Cerebellar nuclear complex (tissue), 1 donor: Measurements from ENCODE around the gene ZNF224.
"Not testable (repeated sequence)": the region's sequence is repeated elsewhere in the genome, so short reads cannot be mapped to it uniquely, and the experiment has no call there.

Source experiments
- DNase-seq, 2 experiments: peaks; one replicate each; lab custom pipeline; 2025; lab: John Stamatoyannopoulos, UW

ZNF224 gene

GRCh38 chr19:44093931-44094765, at the start of gene ZNF224:
Gene ZNF224, plus strand, starts transcription at chr19:44094361. Its CDS starts 3,513 bp downstream, at chr19:44097874.
- peak; percentile 51 to 86 for DNase-seq

GRCh38 chr19:44050740-44051649, 43.2 kb upstream of the ZNF224 start:
- no peak for DNase-seq

- peak; percentile 88 to 98 for DNase-seq
Measured at GRCh38 chr19:44051650-44052402, 42.3 kb upstream of the ZNF224 start, which contains the start of gene ZNF223. Gene ZNF223, plus strand, starts transcription at chr19:44052036. Its CDS starts 3,141 bp downstream, at chr19:44055177.

DNA sequence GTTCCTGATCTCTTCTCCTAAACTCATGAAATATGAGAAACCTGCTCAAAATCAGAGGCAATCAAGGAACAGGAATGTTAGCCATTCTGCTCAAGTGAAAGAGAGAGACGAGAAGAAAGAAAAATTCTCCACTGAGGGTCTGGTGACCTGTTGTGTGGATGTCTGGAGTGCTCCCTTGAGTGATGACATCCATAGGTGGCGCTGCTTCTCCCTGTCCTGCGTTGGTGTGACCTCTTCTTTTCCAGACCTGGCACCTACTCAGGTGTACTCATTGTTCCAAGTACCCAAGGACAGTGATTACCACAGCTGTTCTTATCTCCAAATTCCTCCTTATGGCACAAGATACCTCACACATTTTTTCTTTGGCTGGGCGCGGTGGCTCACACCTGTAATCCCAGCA, 38.3 kb upstream of the ZNF224 start:
- DNase-seq, result no peak

DNA sequence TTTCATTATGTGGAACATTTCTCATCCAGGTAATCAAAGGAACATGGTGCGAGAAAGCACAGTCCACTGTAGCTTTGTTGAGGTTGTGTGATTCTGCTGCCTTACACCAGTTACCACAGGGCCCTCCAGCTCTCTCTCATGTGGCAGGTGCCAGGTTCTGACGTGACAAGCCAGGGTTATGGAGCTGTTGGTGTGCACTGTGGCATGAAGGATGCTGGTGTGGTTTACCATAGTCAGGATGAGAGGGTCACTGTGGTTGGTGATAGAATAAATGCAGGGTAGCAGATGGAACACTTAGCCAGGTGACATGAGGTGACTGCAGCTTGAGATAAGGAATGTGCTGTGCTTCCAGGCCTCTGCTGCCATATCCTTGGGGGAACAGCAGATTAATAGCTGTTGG, 34.9 kb upstream of the ZNF224 start:
- DNase-seq, result no peak

- DNase-seq, result no peak
Measured at GRCh38 chr19:44061038-44061437, 33.1 kb upstream of the ZNF224 start.

- no peak for DNase-seq
Measured at GRCh38 chr19:44066305-44066704, 27.9 kb upstream of the ZNF224 start.

DNA sequence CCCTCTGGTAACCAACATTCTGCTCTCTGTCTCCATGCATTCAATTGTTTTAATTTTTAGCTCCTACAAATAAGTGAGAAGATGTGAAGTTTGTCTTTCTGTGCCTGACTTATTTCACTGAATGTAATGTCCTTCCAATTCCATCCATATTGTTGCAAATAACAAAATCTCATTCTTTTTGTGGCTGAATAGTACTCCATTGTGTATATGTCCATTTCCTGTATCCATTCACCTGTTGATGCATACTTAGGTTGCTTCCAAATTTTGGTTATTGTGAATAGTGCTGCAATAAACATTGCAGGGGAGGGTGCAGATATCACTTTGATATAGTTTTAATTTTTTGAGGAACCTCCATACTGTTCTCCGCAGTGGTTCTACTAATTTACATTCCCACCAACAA, 24.7 kb upstream of the ZNF224 start:
- DNase-seq, result no peak

GRCh38 chr19:44071824-44072542, 22.2 kb upstream of the ZNF224 start, which contains the start of gene ZNF284:
Gene ZNF284, plus strand, starts transcription at chr19:44072159. Its CDS starts 4,231 bp downstream, at chr19:44076390.
- peak; percentile 73 to 95 for DNase-seq

- no peak for DNase-seq
Measured at GRCh38 chr19:44072543-44073401, 21.4 kb upstream of the ZNF224 start.

GRCh38 chr19:44076325-44076724, 17.8 kb upstream of the ZNF224 start:
- DNase-seq, result no peak

GRCh38 chr19:44092108-44092507, 2.1 kb upstream of the ZNF224 start:
- no peak for DNase-seq

DNA sequence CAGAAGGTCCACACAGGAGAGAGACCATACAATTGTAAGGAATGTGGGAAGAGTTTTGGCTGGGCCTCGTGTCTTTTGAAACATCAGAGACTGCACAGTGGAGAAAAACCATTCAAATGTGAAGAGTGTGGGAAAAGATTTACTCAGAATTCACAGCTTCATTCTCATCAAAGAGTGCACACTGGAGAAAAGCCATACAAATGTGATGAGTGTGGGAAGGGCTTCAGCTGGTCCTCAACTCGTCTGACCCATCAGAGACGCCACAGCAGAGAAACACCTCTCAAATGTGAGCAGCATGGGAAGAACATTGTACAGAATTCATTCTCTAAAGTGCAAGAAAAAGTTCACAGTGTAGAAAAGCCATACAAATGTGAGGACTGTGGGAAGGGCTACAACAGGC, 13.6 kb downstream of the ZNF224 start:
- no peak for DNase-seq

GRCh38 chr19:44109458-44109857, 15.3 kb downstream of the ZNF224 start:
- DNase-seq, result no peak

GRCh38 chr19:44111910-44112463, 17.8 kb downstream of the ZNF224 start:
- no peak for DNase-seq

- DNase-seq, result no peak
Measured at GRCh38 chr19:44112802-44113137, 18.6 kb downstream of the ZNF224 start.

- DNase-seq, result peak; percentile 97 to 99
Measured at GRCh38 chr19:44113138-44113783, 19.1 kb downstream of the ZNF224 start, which contains the start of gene ZNF225. Gene ZNF225, plus strand, starts transcription at chr19:44113399. Its CDS starts 2,429 bp downstream, at chr19:44115828.

- no peak for DNase-seq
Measured at GRCh38 chr19:44113784-44114390, 19.7 kb downstream of the ZNF224 start.

- not testable (repeated sequence) for DNase-seq
Measured at GRCh38 chr19:44121162-44121561, 27.0 kb downstream of the ZNF224 start.
